ENCODE data around the gene ATP8A2.

ATP8A2 gene

GRCh38 chr13:25990801-25991200, 619.0 kb downstream of the ATP8A2 start:
- TF ChIP-seq POLR2AphosphoS5 (IDR thresholded peaks at IDR 0.05; ENCODE audit: low read depth, low read length) (no peak), FOXP2 (optimal IDR thresholded peaks at IDR 0.05; ENCODE audit: borderline replicate concordance, extremely low read depth, extremely low read length, insufficient read depth) (no peak), TAF1 (IDR thresholded peaks at IDR 0.05; ENCODE audit: borderline replicate concordance, insufficient read depth, low read length) (no peak), REST (IDR thresholded peaks at IDR 0.05; ENCODE audit: insufficient read depth in 1 of 2, low read depth in 2 of 2, low read length in 2 of 2) (no peak), SIN3A (IDR thresholded peaks at IDR 0.05; ENCODE audit: borderline replicate concordance, insufficient read depth, low read length) (no peak)

GRCh38 chr13:25992076-25992475, 620.3 kb downstream of the ATP8A2 start:
- TF ChIP-seq TAF1 (IDR thresholded peaks at IDR 0.05; ENCODE audit: borderline replicate concordance, insufficient read depth, low read length) = no peak
- no peak for TF ChIP-seq REST (IDR thresholded peaks at IDR 0.05; ENCODE audit: insufficient read depth in 1 of 2, low read depth in 2 of 2, low read length in 2 of 2)
- no peak for TF ChIP-seq SIN3A (IDR thresholded peaks at IDR 0.05; ENCODE audit: borderline replicate concordance, insufficient read depth, low read length)
- no peak for TF ChIP-seq POLR2AphosphoS5 (IDR thresholded peaks at IDR 0.05; ENCODE audit: low read depth, low read length)
- TF ChIP-seq FOXP2 (optimal IDR thresholded peaks at IDR 0.05; ENCODE audit: borderline replicate concordance, extremely low read depth, extremely low read length, insufficient read depth) = no peak

- no peak for TF ChIP-seq SIN3A (IDR thresholded peaks at IDR 0.05; ENCODE audit: borderline replicate concordance, insufficient read depth, low read length)
- TF ChIP-seq FOXP2 (optimal IDR thresholded peaks at IDR 0.05; ENCODE audit: borderline replicate concordance, extremely low read depth, extremely low read length, insufficient read depth) = no peak
- TF ChIP-seq REST (IDR thresholded peaks at IDR 0.05; ENCODE audit: insufficient read depth in 1 of 2, low read depth in 2 of 2, low read length in 2 of 2) = no peak
- no peak for TF ChIP-seq TAF1 (IDR thresholded peaks at IDR 0.05; ENCODE audit: borderline replicate concordance, insufficient read depth, low read length)
- TF ChIP-seq POLR2AphosphoS5 (IDR thresholded peaks at IDR 0.05; ENCODE audit: low read depth, low read length) = no peak
These were observed 635.7 kb downstream of the ATP8A2 start for GRCh38 chr13:26007261-26008125.

- TF ChIP-seq TAF1 (IDR thresholded peaks at IDR 0.05; ENCODE audit: borderline replicate concordance, insufficient read depth, low read length) (no peak), FOXP2 (optimal IDR thresholded peaks at IDR 0.05; ENCODE audit: borderline replicate concordance, extremely low read depth, extremely low read length, insufficient read depth) (no peak), SIN3A (IDR thresholded peaks at IDR 0.05; ENCODE audit: borderline replicate concordance, insufficient read depth, low read length) (no peak), POLR2AphosphoS5 (IDR thresholded peaks at IDR 0.05; ENCODE audit: low read depth, low read length) (no peak), REST (IDR thresholded peaks at IDR 0.05; ENCODE audit: insufficient read depth in 1 of 2, low read depth in 2 of 2, low read length in 2 of 2) (no peak)
These were observed 638.9 kb downstream of the ATP8A2 start for GRCh38 chr13:26010487-26011207.

Measured in PFSK-1 (cell line).